Fibroblast of villous mesenchyme (primary cell): ENCODE measurements around the gene KRT73. TPM values are rescaled to one million over a fixed set of nuclear protein-coding genes. Genes with fewer than 3 reads are reported as not detected.

Source experiments
- DNase-seq: peaks from one replicate; pipeline ENCODE4 v3.0.0-alpha.2; 2010; ENCODE audit warnings: low read depth
- H3K4me3 ChIP-seq: 2 replicates; pipeline ENCODE4 v1.5.1; 2011; ENCODE audit warnings: low read depth, mild to moderate bottlenecking, low read length
- CTCF ChIP-seq: IDR thresholded peaks from 2 replicates; pipeline ENCODE4 v1.5.1; 2012; ENCODE audit warnings: low read depth, mild to moderate bottlenecking, low read length; ENCODE audit not compliant: insufficient read depth
- total RNA-seq: library from RNA; depleted of rRNA; stranded (reverse); fragments of >200 nt; gene quantifications from 2 replicates; pipeline ENCODE4 v1.2.3, GENCODE V29; 2012

KRT73 gene
- total RNA-seq, 1 donor: not detected

GRCh38 chr12:52631676-52632459 is 13.5 kb upstream of the KRT73 start:
- no peak for TF ChIP-seq CTCF
- no peak overlapping the region for H3K4me3 ChIP-seq
- no peak for DNase-seq

GRCh38 chr12:52631264-52631663 is 12.9 kb upstream of the KRT73 start:
- no peak for DNase-seq
- H3K4me3 ChIP-seq: no peak overlapping the region
- no peak for TF ChIP-seq CTCF

GRCh38 chr12:52630599-52631200 is 12.3 kb upstream of the KRT73 start:
- DNase-seq: no peak
- no peak overlapping the region for H3K4me3 ChIP-seq
- no peak for TF ChIP-seq CTCF

- TF ChIP-seq CTCF: no peak
- H3K4me3 ChIP-seq: no peak overlapping the region
- no peak for DNase-seq
Measured at GRCh38 chr12:52630008-52630500, 11.7 kb upstream of the KRT73 start.

- no peak for TF ChIP-seq CTCF
- no peak overlapping the region for H3K4me3 ChIP-seq
- DNase-seq: no peak
Measured at GRCh38 chr12:52629281-52630007, 11.1 kb upstream of the KRT73 start.

- DNase-seq: no peak
- no peak overlapping the region for H3K4me3 ChIP-seq
- no peak for TF ChIP-seq CTCF
Measured at GRCh38 chr12:52628841-52629240, 10.5 kb upstream of the KRT73 start.
